GM18502 (cell line): Measurements from ENCODE around the gene VPS35.
"Not testable (repeated sequence)": the region's sequence is repeated elsewhere in the genome, so short reads cannot be mapped to it uniquely, and the experiment has no call there.

Experiments
- ATAC-seq: cut with Tn5 transposase; IDR thresholded peaks from one replicate; pipeline ENCODE4 v1.9.1; 2021; ENCODE audit warnings: mild to moderate bottlenecking; ENCODE audit not compliant: unreplicated experiment, poor library complexity

Gene VPS35

DNA sequence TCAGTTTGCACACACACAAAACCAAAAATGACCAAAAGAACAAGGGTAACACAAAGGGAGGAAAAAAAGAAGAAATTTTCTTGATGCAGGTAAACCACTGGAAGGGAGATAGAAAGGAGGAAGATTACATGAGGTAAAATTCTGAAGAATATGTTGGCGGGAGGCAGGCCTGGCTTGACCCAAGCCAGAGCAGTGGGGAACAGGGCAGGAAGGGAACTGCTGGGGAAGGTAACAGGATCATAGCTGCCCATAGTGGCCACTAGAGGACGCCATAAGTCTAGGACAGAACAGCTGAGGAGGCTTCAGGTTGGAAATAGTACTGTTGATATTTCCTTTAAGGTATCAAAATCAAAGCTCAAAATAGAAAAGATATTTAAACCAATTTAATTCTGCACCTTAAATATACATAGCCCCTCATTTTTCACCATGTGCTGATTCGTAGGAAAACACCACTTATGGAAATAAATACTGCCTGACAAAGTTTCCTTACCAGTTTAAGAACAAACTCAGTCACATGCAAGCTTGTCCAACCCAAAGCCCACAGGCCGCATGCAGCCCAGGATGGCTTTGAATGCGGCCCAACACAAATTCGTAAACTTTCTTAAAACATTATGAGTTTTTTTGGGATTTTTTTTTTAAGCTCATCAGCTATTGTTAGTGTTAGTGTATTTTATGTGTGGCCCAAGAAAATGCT, 15.5 kb downstream of the VPS35 start:
- peak; percentile 80 for ATAC-seq

DNA sequence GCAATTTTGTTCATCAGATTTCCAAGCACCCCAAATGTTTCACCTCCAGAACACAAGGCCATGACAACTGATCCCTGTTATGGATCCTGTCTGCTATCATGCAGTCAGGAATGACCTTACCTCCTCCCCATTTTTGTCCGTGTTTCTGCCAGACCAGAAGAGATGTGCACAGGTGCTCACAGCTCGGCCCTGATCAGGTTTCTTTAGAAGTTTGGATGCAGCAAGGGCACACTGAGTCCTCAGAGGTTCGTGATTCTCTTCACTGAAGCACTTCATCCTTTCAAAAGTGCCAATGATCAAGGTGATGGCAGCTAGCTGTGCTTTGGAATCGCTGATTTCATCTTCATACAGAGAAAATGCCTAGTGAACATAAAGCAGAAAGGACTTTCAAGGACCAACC, 26.9 kb downstream of the VPS35 start:
- ATAC-seq: no peak

DNA sequence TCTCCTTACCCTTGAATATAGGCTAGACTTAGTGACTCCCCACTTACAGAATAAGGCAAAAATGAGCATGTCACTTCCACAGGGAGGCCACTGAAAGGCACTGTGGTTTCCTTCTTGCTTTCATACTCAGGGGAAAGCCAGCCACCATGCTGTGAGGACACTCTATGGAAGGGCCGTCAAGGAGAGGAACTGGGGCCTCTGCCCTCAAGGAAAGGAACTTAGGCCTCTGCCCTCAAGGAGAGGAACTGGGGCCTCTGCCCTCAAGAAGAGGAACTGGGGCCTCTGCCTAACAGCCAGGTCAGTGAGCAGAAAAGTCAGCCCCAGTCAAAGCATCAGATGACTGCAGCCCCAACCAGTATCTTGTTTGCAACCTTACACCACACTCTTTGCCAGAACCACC, 30.1 kb downstream of the VPS35 start:
- peak; percentile 95 for ATAC-seq

DNA sequence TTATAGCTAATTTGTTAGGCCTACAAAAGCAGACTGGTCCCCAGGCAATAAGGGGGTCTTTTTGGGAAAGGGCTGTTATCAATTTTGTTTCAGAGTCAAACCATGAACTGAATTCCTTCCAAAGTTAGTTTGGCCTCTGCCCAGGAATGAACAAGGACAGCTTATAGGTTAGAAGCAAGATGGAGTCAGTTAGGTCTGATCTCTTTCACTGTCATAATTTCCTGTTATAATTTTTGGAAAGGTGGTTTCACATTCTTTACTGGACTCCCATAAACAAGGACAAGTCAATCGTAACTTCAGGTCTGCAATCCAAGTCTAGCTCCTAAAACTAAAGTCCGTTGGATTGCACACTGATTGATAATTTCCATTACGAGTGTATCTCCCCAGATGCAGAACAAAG, 37.7 kb downstream of the VPS35 start:
- ATAC-seq: no peak

DNA sequence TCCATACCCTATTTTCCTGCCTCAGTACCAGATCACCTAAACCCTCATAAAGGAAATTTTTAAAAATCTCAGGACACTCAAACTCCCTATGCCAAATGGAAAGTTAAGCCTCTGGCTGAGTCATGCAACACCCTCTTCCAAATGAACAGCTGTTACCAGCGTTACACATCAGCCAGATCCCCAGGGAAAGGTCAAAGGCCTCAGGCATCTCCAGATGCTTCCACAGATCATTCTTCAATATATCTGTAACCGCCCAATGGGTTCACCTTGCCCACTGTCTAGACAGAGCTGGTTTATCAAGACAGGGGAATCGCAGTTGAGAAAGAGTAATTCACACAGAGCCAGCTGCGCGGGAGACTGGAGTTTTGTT, 38.7 kb downstream of the VPS35 start:
- no peak for ATAC-seq

DNA sequence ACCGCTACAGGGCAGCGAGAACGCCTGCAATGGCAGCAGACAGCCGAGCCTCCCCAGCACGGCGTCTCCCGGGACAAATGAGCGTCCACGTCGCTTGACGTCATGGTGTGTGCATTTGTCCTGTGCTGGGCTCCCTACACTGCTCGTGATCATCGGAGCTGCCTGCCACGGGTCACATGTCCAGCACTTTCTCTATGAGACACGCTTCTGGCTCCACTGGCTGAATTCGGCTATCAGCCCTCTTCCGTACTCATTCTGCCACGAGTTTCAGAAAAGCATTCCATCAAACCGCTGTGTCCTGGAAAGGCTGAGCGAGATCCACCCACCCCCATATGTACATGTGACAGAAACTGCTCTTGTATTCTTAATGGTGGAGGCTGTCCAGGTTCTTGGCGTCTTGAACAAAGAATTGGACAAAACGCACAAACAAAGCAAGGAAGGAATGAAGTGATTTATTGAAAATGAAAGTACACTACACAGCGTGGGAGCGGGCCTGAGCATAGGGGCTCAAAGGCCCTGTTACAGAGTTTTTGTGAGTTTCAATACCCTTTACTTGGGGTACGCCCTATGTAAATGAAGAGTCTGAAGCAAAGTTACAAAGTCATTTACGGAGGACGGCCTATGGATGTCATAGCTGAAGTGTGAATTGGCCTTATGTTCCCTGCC, 39.3 kb downstream of the VPS35 start:
- no peak for ATAC-seq

DNA sequence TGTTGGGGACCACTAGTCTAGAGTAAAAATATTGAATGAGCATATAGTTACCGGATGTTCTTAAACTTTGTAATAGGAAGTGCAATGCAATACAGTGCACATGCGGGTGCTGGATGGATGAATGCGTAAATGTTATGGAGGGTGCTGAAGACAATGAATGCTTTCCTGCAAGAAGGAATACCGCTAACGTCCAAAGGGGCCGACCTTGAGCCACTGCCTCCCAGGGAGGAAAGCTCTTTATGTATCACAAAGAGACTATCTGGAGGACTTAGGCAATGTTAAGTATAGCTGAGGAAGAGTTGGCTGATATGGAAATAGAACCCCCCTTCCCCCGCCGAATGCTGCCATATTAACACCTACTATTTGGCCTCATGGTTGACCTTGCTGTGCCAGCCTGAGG, 40.3 kb downstream of the VPS35 start:
- ATAC-seq: no peak

DNA sequence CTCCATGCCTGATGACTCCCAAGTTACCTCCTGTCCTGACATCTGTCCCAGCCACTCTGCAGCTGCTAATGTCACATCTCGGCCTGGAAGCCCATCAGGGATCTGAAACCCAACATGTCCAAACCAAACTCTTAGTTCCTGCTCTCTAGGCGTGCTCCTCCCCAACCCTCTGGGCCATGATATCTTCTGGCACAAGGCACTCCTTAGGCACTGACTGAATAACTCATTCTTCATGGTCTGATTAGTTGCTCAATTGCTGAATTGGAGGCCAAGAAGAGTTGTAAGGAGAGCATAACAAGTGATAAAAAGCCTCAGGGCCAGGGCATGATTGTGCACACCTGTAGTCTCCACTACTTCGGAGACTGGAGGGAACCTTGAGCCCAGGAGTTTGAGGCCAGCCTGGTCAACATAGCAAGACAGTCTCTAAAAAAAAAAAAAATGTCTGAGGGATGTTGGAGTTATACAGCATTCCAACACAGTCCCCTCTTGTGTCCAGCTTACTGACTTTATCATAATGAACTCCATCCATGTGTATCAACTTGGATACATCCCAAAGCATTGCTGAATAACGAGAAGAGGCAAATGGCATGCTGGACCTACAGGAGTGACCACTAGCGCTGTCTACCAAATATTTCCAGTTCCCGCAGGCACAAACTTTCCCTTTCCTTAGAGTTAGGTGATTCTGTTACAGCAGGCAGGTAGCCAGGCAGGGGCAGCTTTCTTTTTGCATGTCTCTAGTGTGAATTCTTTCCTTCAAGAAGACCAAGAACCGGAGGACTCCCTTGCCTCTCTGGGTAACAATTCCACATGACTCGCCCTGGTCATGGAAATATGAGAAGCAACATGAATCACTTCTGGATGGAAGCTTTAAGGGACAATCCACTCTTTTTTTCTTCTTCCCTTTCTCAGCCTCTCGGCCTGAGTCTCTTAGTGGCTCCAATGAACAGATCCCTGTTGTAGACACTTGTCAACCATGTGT, 49.7 kb downstream of the VPS35 start:
- ATAC-seq: no peak

DNA sequence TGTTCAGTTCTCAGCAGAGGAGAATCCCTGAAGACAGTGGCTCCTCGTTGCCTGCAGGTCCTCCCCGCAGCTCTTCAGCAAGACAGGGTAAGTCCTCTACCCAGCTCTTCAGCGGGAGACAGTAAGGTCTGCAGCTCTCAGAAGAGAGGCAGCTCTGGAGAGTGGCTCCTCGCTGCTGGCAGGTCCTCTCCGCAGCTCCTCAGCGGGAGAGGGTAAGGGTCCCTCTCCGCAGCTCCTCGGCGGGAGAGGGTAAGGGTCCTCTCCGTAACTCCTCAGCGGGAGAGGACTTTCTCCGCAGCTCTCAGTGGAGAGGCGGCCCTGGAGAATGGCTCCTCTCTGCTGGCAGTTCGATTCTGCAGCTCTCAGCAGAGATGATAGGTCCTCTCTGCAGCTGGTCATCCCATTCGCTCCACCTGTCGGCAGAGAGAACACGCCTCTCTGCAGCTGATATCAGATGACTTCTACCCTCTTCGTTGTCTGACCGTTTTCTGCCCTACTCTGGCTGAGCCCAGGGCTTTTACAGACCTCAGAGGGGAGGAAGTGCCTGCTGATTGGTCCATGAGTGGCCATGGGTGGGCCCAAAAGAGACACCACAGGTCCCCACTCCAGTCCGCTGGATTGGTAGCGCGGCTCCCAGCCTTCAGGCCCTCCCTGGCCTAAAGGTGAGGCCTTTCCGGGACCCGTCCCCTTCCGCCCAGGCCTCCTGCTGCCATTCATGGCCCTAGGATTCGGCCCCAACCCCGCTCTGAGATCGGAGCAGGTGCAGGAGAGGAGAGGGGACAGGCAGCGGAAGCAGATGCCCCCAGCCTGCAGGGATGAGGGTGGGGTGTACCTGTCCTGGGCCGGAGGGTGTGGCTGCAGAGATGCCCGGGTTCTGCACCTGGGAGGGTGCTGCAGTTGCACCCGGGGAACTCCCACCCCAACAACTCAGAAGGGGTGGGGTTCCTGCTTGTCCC, 55.9 kb downstream of the VPS35 start:
- ATAC-seq: peak; percentile 45

DNA sequence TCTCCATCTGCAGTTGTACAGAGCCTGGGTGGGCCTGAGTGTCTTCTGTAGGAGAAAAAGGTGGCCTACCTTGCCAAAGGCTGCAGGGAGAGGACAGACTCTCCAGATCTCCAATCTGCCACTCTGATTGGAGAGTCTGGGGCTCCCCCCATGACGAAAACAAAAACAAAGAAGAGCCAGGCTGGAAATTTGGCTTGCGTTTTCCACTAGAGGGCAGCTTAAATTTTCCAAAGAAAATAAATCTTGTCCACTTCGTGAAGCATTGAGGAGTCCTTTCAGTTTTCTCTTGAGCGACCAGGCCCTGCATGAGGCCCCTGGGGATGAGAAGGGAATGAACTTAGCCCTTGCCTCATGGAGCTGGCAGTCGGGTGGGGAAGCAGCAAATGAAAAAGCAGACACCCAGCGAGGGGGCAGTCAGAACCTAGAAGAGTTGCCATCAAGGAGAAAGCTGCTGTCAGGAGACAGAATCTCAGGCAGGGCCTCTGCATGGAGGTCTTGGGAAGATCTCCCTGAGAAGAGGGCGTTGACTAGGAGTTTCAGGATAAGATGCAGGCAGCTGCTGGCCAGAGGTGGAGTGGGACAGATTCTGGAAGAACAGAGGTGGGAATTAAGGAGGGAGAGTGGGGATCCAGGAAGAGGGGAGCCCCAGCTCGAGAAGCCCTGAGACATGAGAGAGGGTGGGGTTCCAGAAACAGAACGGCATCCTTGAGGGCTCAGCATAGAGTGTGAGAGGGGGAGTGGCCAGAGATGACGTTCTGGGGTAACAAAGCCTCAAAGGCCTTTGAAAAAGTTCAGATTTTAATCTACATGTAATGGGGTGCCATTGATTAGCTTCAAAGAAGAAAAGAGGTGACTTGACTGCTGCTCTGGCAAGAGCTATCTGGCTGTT, 59.4 kb downstream of the VPS35 start:
- no peak for ATAC-seq

DNA sequence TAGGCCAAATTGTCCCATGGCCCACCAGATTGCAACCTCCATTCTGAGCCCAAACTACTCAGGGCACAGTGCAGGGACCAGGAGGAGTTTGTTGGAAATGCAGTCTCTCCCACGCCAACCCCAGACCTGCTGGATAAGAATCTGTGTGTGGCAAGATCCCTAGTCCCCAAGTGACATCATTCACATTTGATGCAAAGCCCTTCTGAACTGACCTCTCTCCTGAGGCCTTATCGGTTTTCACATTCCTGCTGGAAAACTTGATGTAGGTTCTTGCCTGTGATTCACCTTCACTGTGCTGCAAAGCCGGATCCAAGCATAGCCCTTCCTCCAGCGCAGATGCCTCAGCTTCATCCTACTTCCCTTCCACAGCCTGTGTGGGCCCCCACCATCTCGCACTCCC, 61.2 kb downstream of the VPS35 start:
- no peak for ATAC-seq

DNA sequence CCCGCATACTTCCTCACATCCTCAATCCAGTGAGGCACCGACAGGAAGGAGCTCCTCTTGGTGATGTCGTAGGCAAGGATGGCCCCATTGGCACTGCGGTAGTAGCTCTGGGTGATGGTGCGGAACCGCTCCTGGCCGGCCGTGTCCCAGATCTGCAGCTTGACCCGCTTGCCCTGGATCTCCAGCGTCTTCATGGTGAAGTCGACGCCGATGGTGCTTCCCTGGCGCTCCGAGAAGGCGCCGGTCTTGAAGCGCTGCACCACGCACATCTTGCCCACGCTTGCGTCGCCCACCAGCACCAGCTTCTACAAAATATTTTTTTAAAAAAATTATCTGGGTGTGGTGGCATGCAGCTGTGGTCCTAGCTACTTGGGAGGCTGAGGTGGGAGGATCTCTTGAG, 62.3 kb downstream of the VPS35 start:
- not testable (repeated sequence) for ATAC-seq

DNA sequence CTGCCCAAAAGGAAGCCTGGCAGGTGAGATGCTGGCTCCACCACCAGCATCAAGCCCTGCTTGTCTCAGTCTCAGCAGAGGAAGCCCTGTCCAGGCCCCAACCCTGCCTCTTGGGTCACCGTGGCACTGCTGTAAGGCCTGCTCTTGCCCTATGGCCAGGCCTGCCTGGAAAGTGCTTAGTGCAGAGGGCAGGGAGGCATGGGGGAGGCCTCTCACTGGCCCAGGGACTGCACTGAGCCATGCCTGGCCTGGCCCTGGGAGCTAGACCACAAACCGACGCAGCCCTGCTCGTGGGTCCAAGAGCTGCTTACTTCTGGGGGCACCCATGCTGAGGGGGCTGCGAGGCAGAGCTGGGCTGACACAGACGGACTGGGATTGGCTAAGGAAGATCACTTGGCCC, 64.1 kb downstream of the VPS35 start:
- not testable (repeated sequence) for ATAC-seq

DNA sequence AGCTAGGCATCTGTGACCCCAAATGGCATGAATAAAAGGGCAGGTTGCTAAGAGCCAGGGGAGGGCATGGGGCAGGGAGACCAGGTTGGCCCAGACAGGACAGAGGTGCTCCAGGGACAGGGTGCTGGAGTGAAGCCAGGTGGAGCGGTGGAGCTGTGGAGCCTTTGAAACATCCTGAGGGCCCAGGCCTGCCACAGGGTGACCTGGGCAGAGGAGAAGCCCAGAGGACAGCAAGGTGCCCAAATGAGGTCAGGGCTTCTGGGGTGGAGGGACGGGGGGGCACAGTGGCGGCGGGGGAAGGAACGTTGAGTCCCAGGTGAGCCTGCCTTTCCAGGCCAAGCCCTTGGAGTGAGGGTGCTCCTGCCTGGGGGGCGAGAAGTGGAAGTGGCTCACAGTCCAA, 65.3 kb downstream of the VPS35 start:
- not testable (repeated sequence) for ATAC-seq

DNA sequence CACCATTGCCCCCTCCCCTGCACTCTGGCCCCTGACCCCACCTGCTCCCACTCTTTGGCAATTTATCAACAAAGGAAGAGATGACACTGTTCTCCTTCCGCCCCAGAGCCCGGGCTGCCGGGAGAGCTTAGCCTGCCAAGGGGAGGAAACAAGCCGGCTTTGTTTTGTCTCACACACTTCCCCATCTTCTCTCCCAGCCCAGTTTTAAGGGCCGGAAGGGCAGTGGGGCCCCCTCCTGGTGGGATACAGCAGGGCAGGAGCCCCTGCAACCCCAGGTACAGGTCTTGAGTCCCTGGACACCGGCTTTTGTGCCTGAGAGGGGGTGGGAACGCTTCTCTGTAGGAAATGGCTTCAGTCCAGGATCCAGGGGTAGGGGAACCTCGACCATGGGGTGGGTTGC, 65.7 kb downstream of the VPS35 start:
- ATAC-seq: not testable (repeated sequence)

DNA sequence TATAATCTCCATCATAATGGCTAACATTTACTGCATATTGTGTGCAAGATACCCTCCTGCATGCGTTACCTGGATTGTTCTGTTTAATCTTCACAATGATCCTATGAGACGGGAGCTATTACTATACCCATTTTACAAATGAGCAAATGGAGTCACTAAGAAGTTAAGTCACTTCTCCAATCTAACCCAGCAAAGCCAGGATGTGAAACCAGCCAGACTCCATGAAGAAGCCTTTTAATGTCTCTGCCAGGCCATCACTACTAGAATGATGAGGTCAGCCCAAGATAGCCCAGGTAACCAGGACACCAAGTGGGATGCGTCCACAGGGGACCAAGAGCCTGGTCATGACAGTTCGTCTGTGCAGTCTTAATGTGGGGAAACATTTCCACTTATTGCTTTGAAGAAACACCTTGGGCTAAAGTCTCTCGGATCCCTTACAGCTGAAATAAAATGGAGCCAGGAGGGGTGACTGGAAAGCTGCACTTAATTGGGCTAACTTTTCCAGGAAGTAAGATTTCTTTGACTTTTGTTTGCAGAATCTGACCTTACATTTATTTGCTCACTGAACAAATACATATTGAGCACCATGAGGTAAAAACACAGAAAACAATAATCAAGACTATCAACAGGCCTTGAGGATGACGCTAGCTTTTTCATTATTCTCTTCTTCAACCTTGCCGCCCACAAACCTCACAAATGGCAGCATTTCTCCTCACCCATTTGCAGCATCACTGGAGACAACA, 66.9 kb downstream of the VPS35 start:
- no peak for ATAC-seq

DNA sequence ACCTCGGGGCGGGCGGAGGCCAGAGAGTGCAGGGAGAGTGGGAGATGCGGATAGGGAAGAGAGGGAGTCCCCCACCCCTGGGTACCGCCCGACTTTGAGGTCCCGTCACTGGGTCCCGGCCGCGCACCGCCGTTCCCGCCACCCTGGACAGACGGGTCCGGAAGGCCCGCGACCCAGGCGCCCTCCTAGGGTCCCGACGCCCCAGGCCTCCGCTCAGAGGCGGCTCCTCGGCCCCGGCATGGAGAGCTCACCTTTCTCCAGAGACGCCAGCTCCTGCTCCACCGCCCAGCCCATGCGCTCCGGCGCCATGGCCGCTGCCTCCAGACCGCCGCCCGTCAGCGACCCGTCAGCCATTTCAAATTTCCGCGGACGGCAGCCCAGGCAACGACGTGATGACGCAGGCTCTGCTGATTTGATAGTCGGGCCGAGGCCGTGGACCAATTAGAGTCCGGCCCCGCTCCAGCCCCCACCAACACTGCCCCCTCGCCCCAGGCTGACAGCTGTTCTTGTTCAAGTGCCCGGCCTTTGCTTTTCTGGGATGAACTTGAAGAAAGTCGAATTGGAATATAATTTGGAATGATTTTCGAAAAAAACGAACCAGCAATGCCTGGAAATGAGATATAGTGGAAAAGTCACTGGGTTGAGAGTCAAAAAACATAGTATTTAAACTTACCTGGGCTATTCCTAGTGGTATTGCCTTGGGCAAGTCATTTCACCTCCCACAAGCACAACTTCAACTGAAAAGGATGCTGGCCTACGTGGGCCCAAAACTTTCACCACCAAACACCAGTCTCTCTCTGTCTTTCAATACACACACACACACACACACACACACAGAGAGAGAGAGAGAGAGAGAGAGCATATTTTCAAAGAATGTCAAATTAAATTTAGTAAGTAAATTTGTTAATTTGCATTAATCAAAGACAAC, 67.7 kb downstream of the VPS35 start, which contains the start of gene SHCBP1:
Gene SHCBP1, minus strand, starts transcription at position 374 of the 928 bp plus-strand sequence. Its CDS starts 20 bp downstream, at position 354.
- peak; percentile 92 for ATAC-seq
